IPS-18a (cell line): ENCODE results near the gene ENC1.

Source experiments
- H3K27ac ChIP-seq: one replicate; pipeline ENCODE4 v1.5.1; 2013; ENCODE audit warnings: low read length
- H3K27me3 ChIP-seq: one replicate; pipeline ENCODE4 v1.6.1; 2013; ENCODE audit warnings: mild to moderate bottlenecking, low read length; ENCODE audit not compliant: control insufficient read depth, insufficient read depth
- H3K36me3 ChIP-seq: one replicate; pipeline ENCODE4 v1.6.1; 2013; ENCODE audit warnings: low read depth, low read length; ENCODE audit not compliant: control insufficient read depth
- H3K4me1 ChIP-seq: one replicate; pipeline ENCODE4 v1.6.1; 2013; ENCODE audit warnings: low read depth, low read length; ENCODE audit not compliant: control insufficient read depth
- H3K4me3 ChIP-seq: one replicate; pipeline ENCODE4 v1.5.1; 2013; ENCODE audit warnings: low read length
- H3K9ac ChIP-seq: one replicate; pipeline ENCODE4 v1.6.1; 2013; ENCODE audit warnings: mild to moderate bottlenecking, low read length, moderate library complexity
- H3K9me3 ChIP-seq: one replicate; pipeline ENCODE4 v1.6.1; 2013; ENCODE audit warnings: low read depth, low read length; ENCODE audit not compliant: control insufficient read depth

ENC1 gene

GRCh38 chr5:74579215-74579614, 61.3 kb downstream of the ENC1 start:
- no peak overlapping the region for H3K27ac ChIP-seq
- H3K36me3 ChIP-seq: no peaks in the 10 kb centered on the region
- no peaks in the 10 kb centered on the region for H3K9me3 ChIP-seq
- no peak overlapping the region for H3K4me3 ChIP-seq
- H3K4me1 ChIP-seq: no peaks in the 10 kb centered on the region
- H3K27me3 ChIP-seq: no peaks in the 10 kb centered on the region
- H3K9ac ChIP-seq: no peak overlapping the region

DNA sequence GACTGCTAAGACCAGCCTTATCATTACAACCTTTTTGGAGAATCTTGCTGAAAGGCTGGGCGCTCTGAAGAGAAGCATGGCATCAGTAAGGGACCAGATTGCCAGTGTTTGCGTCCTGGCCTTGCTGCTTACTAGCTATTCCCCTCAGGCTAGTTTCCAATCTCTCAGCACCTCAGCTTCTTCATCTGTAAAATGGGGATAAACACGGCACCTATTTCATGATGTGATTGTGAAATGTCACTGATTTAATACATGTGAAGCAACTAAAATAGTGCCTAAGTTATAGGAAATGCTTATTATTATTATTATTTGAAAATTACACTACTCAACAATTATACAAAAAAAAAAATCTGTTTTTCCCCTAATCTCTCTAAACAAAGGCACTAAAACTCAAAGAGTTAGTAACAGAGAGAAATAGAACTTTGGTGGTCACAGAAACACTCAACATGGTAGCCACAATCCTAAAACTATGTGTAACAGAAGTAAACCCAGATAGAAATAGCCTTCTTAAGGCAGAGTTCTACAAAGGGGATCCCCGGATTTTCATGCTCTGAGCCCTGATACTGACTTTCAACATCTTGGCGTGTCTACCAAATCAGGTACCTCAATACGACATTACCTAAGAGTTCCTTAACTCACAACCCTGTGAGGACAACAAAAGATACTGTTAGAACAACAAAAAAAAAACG, 62.0 kb downstream of the ENC1 start:
- no peaks in the 10 kb centered on the region for H3K27me3 ChIP-seq
- H3K36me3 ChIP-seq: no peaks in the 10 kb centered on the region
- H3K4me1 ChIP-seq: no peaks in the 10 kb centered on the region
- no peaks in the 10 kb centered on the region for H3K9me3 ChIP-seq
- H3K27ac ChIP-seq: no peak overlapping the region
- H3K9ac ChIP-seq: no peak overlapping the region
- no peak overlapping the region for H3K4me3 ChIP-seq
